Activated CD8-positive, alpha-beta T cell treated with anti-CD3 and anti-CD28 coated beads for 36 hours (primary cell): ENCODE results near the gene DPYD. TPM values are rescaled to one million over a fixed set of nuclear protein-coding genes. Genes with fewer than 3 reads are reported as not detected.

Source experiments
- ATAC-seq: fragments of 200-7000 bp; cut with Tn5 transposase; one replicate; pipeline ENCODE4 v1.10.0; 2021; ENCODE audit warnings: mild to moderate bottlenecking, moderate library complexity
- CTCF ChIA-PET: fragments of 350-600 bp; sonication (Branson Sonifier 250); formaldehyde crosslinking; loops from one replicate; lab custom pipeline; 2021; ENCODE audit warnings: antibody characterized with exemption; lab: Charles Lee
- POLR2A ChIA-PET: fragments of 350-600 bp; sonication (Branson Sonifier 250); formaldehyde crosslinking; loops from one replicate; lab custom pipeline; 2021; ENCODE audit warnings: antibody characterized with exemption; lab: Charles Lee
- DNase-seq: peaks from one replicate; pipeline ENCODE4 v3.0.0-alpha.2; 2020
- H3K27ac Mint-ChIP-seq: one replicate; pipeline ENCODE4 v1.8.0; 2021; ENCODE audit warnings: mild to moderate bottlenecking, mixed read lengths
- H3K27me3 Mint-ChIP-seq: one replicate; pipeline ENCODE4 v1.8.0; 2021; ENCODE audit warnings: mixed read lengths
- H3K36me3 Mint-ChIP-seq: one replicate; pipeline ENCODE4 v1.8.0; 2021; ENCODE audit warnings: low read depth, mixed read lengths
- H3K4me1 Mint-ChIP-seq: one replicate; pipeline ENCODE4 v1.8.0; 2021; ENCODE audit warnings: low read depth, mixed read lengths
- H3K4me3 Mint-ChIP-seq: one replicate; pipeline ENCODE4 v1.8.0; 2021; ENCODE audit warnings: mild to moderate bottlenecking, moderate library complexity, mixed read lengths
- H3K9me3 Mint-ChIP-seq: one replicate; pipeline ENCODE4 v1.8.0; 2021; ENCODE audit warnings: mixed read lengths
- CTCF ChIP-seq: fragments of 200-600 bp; IDR thresholded peaks from one replicate; pipeline ENCODE4 v1.8.0; 2022; ENCODE audit warnings: antibody characterized with exemption, mild to moderate bottlenecking
- intact Hi-C: fragments of 100-400 bp; cut with micrococcal nuclease; formaldehyde crosslinking; loops from one replicate; pipeline ENCODE4 v1.10.0; 2022
- total RNA-seq, 2 experiments: library from RNA; stranded (reverse); gene quantifications; one replicate each; pipeline ENCODE4 v1.2.3, GENCODE V29; 2021

DPYD gene
- total RNA-seq, 2 experiments from 2014 or later, result 10.7 to 10.8 TPM

- ChIA-PET POLR2A (no interaction called here), CTCF (interaction anchor here (1.8 kb wide), 1 partner anchor 9 kb away, joined by 5 read pairs; no protein-coding TSS in a partner anchor)
- intact Hi-C loops, result no loop called here
- peaks cover 6% of the 10 kb centered on the region for H3K36me3 Mint-ChIP-seq
- no peak overlapping the region for H3K4me3 Mint-ChIP-seq
- H3K9me3 Mint-ChIP-seq, result no peaks in the 10 kb centered on the region
- no peak overlapping the region for H3K27ac Mint-ChIP-seq
- no peak for TF ChIP-seq CTCF
- no peak for DNase-seq
- ATAC-seq, result peak; percentile 13
- peaks cover 5% of the 10 kb centered on the region for H3K4me1 Mint-ChIP-seq
- H3K27me3 Mint-ChIP-seq, result no peaks in the 10 kb centered on the region
Observed at GRCh38 chr1:97424209-97424608, 496.6 kb downstream of the DPYD start.

- TF ChIP-seq CTCF, result no peak
- ATAC-seq (no peak), DNase-seq (no peak)
- Mint-ChIP-seq H3K9me3 (no peaks in the 10 kb centered on the region), H3K27me3 (no peaks in the 10 kb centered on the region), H3K36me3 (peaks cover 9% of the 10 kb centered on the region), H3K4me1 (peaks cover 5% of the 10 kb centered on the region), H3K27ac (no peak overlapping the region), H3K4me3 (no peak overlapping the region)
- ChIA-PET POLR2A (no interaction called here), CTCF (interaction anchor here (1.8 kb wide), 1 partner anchor 8 kb away, joined by 5 read pairs; no protein-coding TSS in a partner anchor)
- intact Hi-C loops, result no loop called here
Observed at GRCh38 chr1:97423403-97423802, 497.4 kb downstream of the DPYD start.

GRCh38 chr1:97417661-97418060 lies 503.2 kb downstream of the DPYD start:
- H3K36me3 Mint-ChIP-seq, result peaks cover 11% of the 10 kb centered on the region
- ChIA-PET POLR2A (no interaction called here), CTCF (interaction anchor here (0.7 kb wide), 1 partner anchor 416 kb away, joined by 4 read pairs; no protein-coding TSS in a partner anchor)
- H3K4me1 Mint-ChIP-seq, result no peaks in the 10 kb centered on the region
- no peaks in the 10 kb centered on the region for H3K9me3 Mint-ChIP-seq
- no peak for ATAC-seq
- no peak overlapping the region for H3K4me3 Mint-ChIP-seq
- no peak for TF ChIP-seq CTCF
- intact Hi-C loops, result no loop called here
- H3K27me3 Mint-ChIP-seq, result no peaks in the 10 kb centered on the region
- DNase-seq, result no peak
- H3K27ac Mint-ChIP-seq, result no peak overlapping the region

GRCh38 chr1:97414682-97415312 lies 506.0 kb downstream of the DPYD start:
- no peak overlapping the region for H3K27ac Mint-ChIP-seq
- H3K4me3 Mint-ChIP-seq, result no peak overlapping the region
- no peaks in the 10 kb centered on the region for H3K4me1 Mint-ChIP-seq
- ATAC-seq (no peak), DNase-seq (no peak)
- H3K36me3 Mint-ChIP-seq, result peaks cover 10% of the 10 kb centered on the region
- H3K27me3 Mint-ChIP-seq, result no peaks in the 10 kb centered on the region
- CTCF ChIA-PET, result interaction anchor here (1.4 kb wide), 1 partner anchor 9 kb away, joined by 5 read pairs; no protein-coding TSS in a partner anchor
- intact Hi-C loops, result no loop called here
- H3K9me3 Mint-ChIP-seq, result no peaks in the 10 kb centered on the region
- TF ChIP-seq CTCF, result no peak
- POLR2A ChIA-PET, result interaction anchor here (0.6 kb wide), 1 partner anchor 775 kb away, joined by 4 read pairs; no protein-coding TSS in a partner anchor

GRCh38 chr1:97412737-97413136 lies 508.1 kb downstream of the DPYD start:
- no peaks in the 10 kb centered on the region for H3K9me3 Mint-ChIP-seq
- intact Hi-C loops, result no loop called here
- no peak for TF ChIP-seq CTCF
- no peak overlapping the region for H3K27ac Mint-ChIP-seq
- POLR2A ChIA-PET, result no interaction called here
- CTCF ChIA-PET, result no interaction called here
- H3K36me3 Mint-ChIP-seq, result peaks cover 12% of the 10 kb centered on the region
- no peaks in the 10 kb centered on the region for H3K4me1 Mint-ChIP-seq
- no peaks in the 10 kb centered on the region for H3K27me3 Mint-ChIP-seq
- no peak overlapping the region for H3K4me3 Mint-ChIP-seq
- ATAC-seq (no peak), DNase-seq (no peak)
